CD4-positive, alpha-beta T cell treated with Interleukin-17A for 4 hours (primary cell): ENCODE measurements around the gene CADPS.

ENCODE experiments used
- DNase-seq: peaks from one replicate; pipeline ENCODE4 v3.0.0-alpha.2; 2020; ENCODE audit warnings: mixed read lengths

CADPS gene

GRCh38 chr3:62805580-62806277 is 69.5 kb downstream of the CADPS start:
- DNase-seq, result no peak

- no peak for DNase-seq
These were observed 70.1 kb downstream of the CADPS start for GRCh38 chr3:62805106-62805505.

GRCh38 chr3:62803276-62803675 is 71.9 kb downstream of the CADPS start:
- DNase-seq, result no peak

GRCh38 chr3:62798000-62798399 is 77.2 kb downstream of the CADPS start:
- DNase-seq, result no peak

GRCh38 chr3:62797132-62797531 is 78.1 kb downstream of the CADPS start:
- DNase-seq, result no peak

GRCh38 chr3:62795978-62796657 is 79.1 kb downstream of the CADPS start:
- DNase-seq, result no peak

- no peak for DNase-seq
These were observed 81.3 kb downstream of the CADPS start for GRCh38 chr3:62793946-62794345.

GRCh38 chr3:62785384-62785783 is 89.8 kb downstream of the CADPS start:
- DNase-seq, result no peak

- no peak for DNase-seq
These were observed 94.1 kb downstream of the CADPS start for GRCh38 chr3:62781121-62781520.

GRCh38 chr3:62777674-62778073 is 97.5 kb downstream of the CADPS start:
- no peak for DNase-seq

- DNase-seq, result no peak
These were observed 98.1 kb downstream of the CADPS start for GRCh38 chr3:62777130-62777529.

GRCh38 chr3:62774221-62774620 is 101.0 kb downstream of the CADPS start:
- DNase-seq, result no peak

- DNase-seq, result no peak
These were observed 103.7 kb downstream of the CADPS start for GRCh38 chr3:62771331-62772072.

GRCh38 chr3:62768896-62769295 is 106.3 kb downstream of the CADPS start:
- no peak for DNase-seq

GRCh38 chr3:62761711-62762110 is 113.5 kb downstream of the CADPS start:
- no peak for DNase-seq

- no peak for DNase-seq
These were observed 113.9 kb downstream of the CADPS start for GRCh38 chr3:62761311-62761710.

- DNase-seq, result no peak
These were observed 116.7 kb downstream of the CADPS start for GRCh38 chr3:62758296-62759066.

GRCh38 chr3:62757045-62757444 is 118.2 kb downstream of the CADPS start:
- no peak for DNase-seq

- DNase-seq, result no peak
These were observed 119.9 kb downstream of the CADPS start for GRCh38 chr3:62755285-62755684.

GRCh38 chr3:62749657-62750056 is 125.6 kb downstream of the CADPS start:
- DNase-seq, result no peak

- no peak for DNase-seq
These were observed 126.1 kb downstream of the CADPS start for GRCh38 chr3:62749130-62749529.

- DNase-seq, result no peak
These were observed 137.8 kb downstream of the CADPS start for GRCh38 chr3:62737449-62737848.

- DNase-seq, result no peak
These were observed 139.7 kb downstream of the CADPS start for GRCh38 chr3:62735510-62735909.
